Keratinocyte (primary cell): ENCODE results near the gene DEUP1.

Experiments used
- CTCF ChIP-seq, 3 experiments: IDR thresholded peaks in 1 of 3; conservative IDR thresholded peaks in 1 of 3; optimal IDR thresholded peaks in 1 of 3; 2 replicates in 2 of 3; 3 replicates in 1 of 3; pipeline versions ENCODE3 to v1.5.1; 2011; ENCODE audit warnings: low read length in 3 of 3, mild to moderate bottlenecking in 3 of 3, moderate library complexity in 2 of 3, control low read depth in 1 of 3, inconsistent platforms in 1 of 3; ENCODE audit not compliant: insufficient read depth in 2 of 3; ENCODE audit errors: extremely low read depth in 1 of 3
- EZH2 ChIP-seq: IDR thresholded peaks from one replicate; pipeline ENCODE4 v1.6.1; 2012; ENCODE audit warnings: inconsistent platforms, mild to moderate bottlenecking, low read length, moderate library complexity

- no peak for TF ChIP-seq CTCF (optimal IDR thresholded peaks at IDR 0.05 in 1 of 3, IDR thresholded peaks at IDR 0.05 in 1 of 3, conservative IDR thresholded peaks at IDR 0.05 in 1 of 3; ENCODE audit: extremely low read depth in 1 of 3, insufficient read depth in 2 of 3, low read length in 3 of 3)
- no peak for TF ChIP-seq EZH2
These were observed 150.7 kb downstream of the DEUP1 start for GRCh38 chr11:93481279-93481678.
